ENCODE results near the gene CLIC3. TPM values are rescaled to one million over a fixed set of nuclear protein-coding genes. Genes with fewer than 3 reads are reported as not detected.

CLIC3 gene
- total RNA-seq, 2 donors from 2014 or later, result 1.4 to 8.7 TPM

- no peak for TF ChIP-seq CTCF (IDR thresholded peaks at IDR 0.05)
- no peak for DNase-seq (ENCODE audit: low spot score)
- H3K36me3 ChIP-seq, result no peaks in the 10 kb centered on the region
- H3K4me3 ChIP-seq, result no peak overlapping the region
- peaks cover 3 to 6% of the 10 kb centered on the region in 2 donors for H3K4me1 ChIP-seq (ENCODE audit: control insufficient read depth in 1 of 2, low read depth in 2 of 2)
- no peak for ATAC-seq (ENCODE audit: insufficient number of reproducible peaks, low FRiP score, low read depth)
- no peaks in the 10 kb centered on the region for H3K27me3 ChIP-seq (replicated peaks; ENCODE audit: insufficient read depth)
- no peaks in the 10 kb centered on the region for H3K9me3 ChIP-seq
- no peak overlapping the region for H3K27ac ChIP-seq
These were observed 41.0 kb downstream of the CLIC3 start for GRCh38 chr9:136955202-136955942.

- no peak for DNase-seq (ENCODE audit: low spot score)
- TF ChIP-seq CTCF (IDR thresholded peaks at IDR 0.05), result no peak
- H3K27me3 ChIP-seq (replicated peaks; ENCODE audit: insufficient read depth), result no peaks in the 10 kb centered on the region
- no peaks in the 10 kb centered on the region for H3K36me3 ChIP-seq
- peaks cover 6 to 12% of the 10 kb centered on the region in 2 donors for H3K4me1 ChIP-seq (ENCODE audit: control insufficient read depth in 1 of 2, low read depth in 2 of 2)
- ATAC-seq (ENCODE audit: insufficient number of reproducible peaks, low FRiP score, low read depth), result no peak
- no peak overlapping the region for H3K4me3 ChIP-seq
- H3K9me3 ChIP-seq, result no peaks in the 10 kb centered on the region
- no peak overlapping the region for H3K27ac ChIP-seq
These were observed 41.9 kb downstream of the CLIC3 start for GRCh38 chr9:136954270-136955083.

GRCh38 chr9:136953771-136954269 is 42.5 kb downstream of the CLIC3 start:
- Histone ChIP-seq H3K36me3 (no peaks in the 10 kb centered on the region), H3K4me3 (no peak overlapping the region), H3K27ac (no peak overlapping the region), H3K27me3 (replicated peaks; ENCODE audit: insufficient read depth) (no peaks in the 10 kb centered on the region), H3K4me1 (ENCODE audit: control insufficient read depth in 1 of 2, low read depth in 2 of 2) (peaks cover 11 to 16% of the 10 kb centered on the region in 2 donors), H3K9me3 (no peaks in the 10 kb centered on the region)
- DNase-seq (ENCODE audit: low spot score), result no peak
- no peak for TF ChIP-seq CTCF (IDR thresholded peaks at IDR 0.05)
- ATAC-seq (ENCODE audit: insufficient number of reproducible peaks, low FRiP score, low read depth), result no peak

- no peak overlapping the region for H3K27ac ChIP-seq
These were observed 43.2 kb downstream of the CLIC3 start for GRCh38 chr9:136952876-136953770.

More at GRCh38 chr9:136952876-136953770, 43.2 kb downstream of the CLIC3 start:
- no peak overlapping the region for H3K4me3 ChIP-seq
- no peak for DNase-seq (ENCODE audit: low spot score)
- H3K36me3 ChIP-seq, result no peaks in the 10 kb centered on the region
- no peak for ATAC-seq (ENCODE audit: insufficient number of reproducible peaks, low FRiP score, low read depth)
- H3K4me1 ChIP-seq (ENCODE audit: control insufficient read depth in 1 of 2, low read depth in 2 of 2), result peaks cover 11 to 16% of the 10 kb centered on the region in 2 donors
- H3K9me3 ChIP-seq, result no peaks in the 10 kb centered on the region
- no peak for TF ChIP-seq CTCF (IDR thresholded peaks at IDR 0.05)
- H3K27me3 ChIP-seq (replicated peaks; ENCODE audit: insufficient read depth), result no peaks in the 10 kb centered on the region
